NCI-H446 treated with DMSO at 0.1 percent for 48 hours (cell line): ENCODE results near the gene IL13RA1.
"Not testable (repeated sequence)": the region's sequence is repeated elsewhere in the genome, so short reads cannot be mapped to it uniquely, and the experiment has no call there.

Experiments used
- DNase-seq: peaks from one replicate; lab custom pipeline; 2025; lab: John Stamatoyannopoulos, UW

IL13RA1 gene

GRCh38 chrX:118729042-118729652 is 1.7 kb downstream of the IL13RA1 start:
- no peak for DNase-seq

- DNase-seq, result no peak
These were observed 3.3 kb downstream of the IL13RA1 start for GRCh38 chrX:118730500-118731247.

DNA sequence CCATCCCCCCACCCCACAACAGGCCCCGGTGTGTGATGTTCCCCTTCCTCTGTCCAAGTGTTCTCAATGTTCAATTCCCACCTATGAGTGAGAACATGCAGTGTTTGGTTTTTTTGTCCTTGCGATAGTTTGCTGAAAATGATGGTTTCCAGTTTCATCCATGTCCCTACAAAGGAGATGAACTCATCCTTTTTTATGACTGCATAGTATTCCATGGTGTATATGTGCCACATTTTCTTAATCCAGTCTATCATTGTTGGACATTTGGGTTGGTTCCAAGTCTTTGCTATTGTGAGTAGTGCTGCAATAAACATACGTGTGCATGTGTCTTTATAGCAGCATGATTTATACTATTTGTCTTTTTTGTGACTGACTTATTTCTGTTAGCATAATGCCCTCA is 5.1 kb downstream of the IL13RA1 start:
- not testable (repeated sequence) for DNase-seq

GRCh38 chrX:118734909-118735308 is 7.5 kb downstream of the IL13RA1 start:
- DNase-seq, result no peak

GRCh38 chrX:118736394-118737010 is 9.1 kb downstream of the IL13RA1 start:
- DNase-seq, result no peak

- no peak for DNase-seq
These were observed 12.2 kb downstream of the IL13RA1 start for GRCh38 chrX:118739577-118739976.

DNA sequence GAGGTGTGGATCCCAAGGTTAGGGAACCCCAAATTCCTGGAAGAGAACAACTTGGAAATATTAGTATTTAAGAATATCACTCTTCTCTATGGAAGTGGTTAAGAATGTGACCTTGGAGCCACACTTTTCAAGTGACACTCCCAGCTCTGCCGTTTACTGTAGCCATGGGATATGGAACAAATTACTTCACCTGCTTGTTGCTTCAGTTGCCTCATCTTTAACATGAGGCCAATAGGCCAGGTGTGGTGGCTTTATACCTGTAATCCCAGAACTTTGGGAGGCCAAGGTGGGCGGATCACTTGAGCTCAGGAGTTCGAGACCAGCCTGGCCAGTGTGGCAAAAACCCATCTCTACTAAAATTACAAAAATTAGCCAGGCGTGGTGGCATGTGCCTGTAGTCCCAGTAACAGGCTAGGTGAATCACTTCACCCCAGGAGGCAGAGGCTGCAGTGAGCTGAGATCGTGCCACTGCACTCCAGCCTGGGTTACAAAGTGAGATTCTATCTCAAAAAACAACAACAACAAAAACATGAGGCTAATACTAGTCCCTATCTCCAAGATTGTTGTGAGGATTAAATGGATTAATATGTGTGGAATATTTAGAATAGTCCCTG is 13.0 kb downstream of the IL13RA1 start:
- no peak for DNase-seq

- no peak for DNase-seq
These were observed 14.8 kb downstream of the IL13RA1 start for GRCh38 chrX:118742176-118742575.

- no peak for DNase-seq
These were observed 18.2 kb downstream of the IL13RA1 start for GRCh38 chrX:118745570-118745969.

- DNase-seq, result no peak
These were observed 24.8 kb downstream of the IL13RA1 start for GRCh38 chrX:118751950-118752783.

GRCh38 chrX:118755633-118756032 is 28.2 kb downstream of the IL13RA1 start:
- no peak for DNase-seq

- DNase-seq, result no peak
These were observed 28.7 kb downstream of the IL13RA1 start for GRCh38 chrX:118756101-118756500.

GRCh38 chrX:118758511-118758910 is 31.1 kb downstream of the IL13RA1 start:
- no peak for DNase-seq

GRCh38 chrX:118760025-118760424 is 32.6 kb downstream of the IL13RA1 start:
- DNase-seq, result no peak

DNA sequence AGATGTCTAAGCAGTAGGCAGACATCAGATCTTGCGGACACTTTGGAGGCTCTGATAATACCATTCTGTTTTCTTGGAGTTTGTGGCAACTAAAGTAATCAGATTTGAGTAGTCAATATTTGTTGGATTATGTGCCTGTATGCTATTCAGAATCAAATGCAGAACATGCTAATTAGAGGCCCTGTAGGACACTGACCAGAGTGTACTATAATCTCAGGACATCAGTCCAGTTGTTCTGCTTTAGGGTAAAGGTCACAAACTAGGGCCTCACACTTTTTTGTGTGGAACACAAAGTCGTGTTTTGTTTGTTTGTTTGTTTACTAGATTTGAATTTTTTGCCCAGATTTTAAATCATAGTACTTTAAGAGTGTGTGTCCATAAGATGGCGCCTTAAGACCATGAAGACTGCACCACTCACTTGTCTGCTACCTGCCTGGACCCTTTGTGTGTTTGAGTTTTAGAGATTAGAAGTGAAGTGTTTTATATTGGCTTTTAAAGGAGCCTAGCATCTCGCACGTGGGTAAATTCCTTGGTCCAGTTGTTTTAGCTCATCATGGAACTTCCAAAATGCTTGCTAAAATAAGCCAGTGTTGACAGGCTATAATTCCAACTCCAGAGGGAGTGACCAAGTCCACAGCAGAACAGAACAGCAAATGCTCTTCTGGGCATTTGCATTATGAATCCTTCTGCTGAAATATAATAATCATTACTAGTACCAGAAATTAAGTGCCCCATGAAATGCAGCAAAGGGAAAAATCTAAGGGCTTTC is 34.7 kb downstream of the IL13RA1 start:
- no peak for DNase-seq

DNA sequence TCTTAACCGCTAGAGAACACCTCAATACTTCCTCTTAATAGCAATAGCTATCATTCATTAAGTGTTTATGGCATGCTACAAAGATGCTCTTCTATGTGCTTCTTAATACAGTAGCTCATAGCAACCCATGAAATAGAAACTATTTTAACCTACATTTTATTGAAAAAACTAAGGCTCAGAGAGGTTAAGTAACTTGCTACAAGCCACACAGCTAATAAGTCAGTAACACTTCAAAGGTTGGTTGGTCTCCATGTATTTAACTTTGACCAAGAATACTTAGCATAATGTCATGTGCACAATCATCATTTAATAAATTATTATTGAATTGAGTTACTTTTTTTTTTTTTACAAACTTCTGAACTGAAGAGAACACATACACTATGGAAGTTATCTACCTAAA is 36.1 kb downstream of the IL13RA1 start:
- no peak for DNase-seq

GRCh38 chrX:118764122-118764521 is 36.7 kb downstream of the IL13RA1 start:
- DNase-seq, result no peak

GRCh38 chrX:118770133-118770760 is 42.8 kb downstream of the IL13RA1 start:
- no peak for DNase-seq

DNA sequence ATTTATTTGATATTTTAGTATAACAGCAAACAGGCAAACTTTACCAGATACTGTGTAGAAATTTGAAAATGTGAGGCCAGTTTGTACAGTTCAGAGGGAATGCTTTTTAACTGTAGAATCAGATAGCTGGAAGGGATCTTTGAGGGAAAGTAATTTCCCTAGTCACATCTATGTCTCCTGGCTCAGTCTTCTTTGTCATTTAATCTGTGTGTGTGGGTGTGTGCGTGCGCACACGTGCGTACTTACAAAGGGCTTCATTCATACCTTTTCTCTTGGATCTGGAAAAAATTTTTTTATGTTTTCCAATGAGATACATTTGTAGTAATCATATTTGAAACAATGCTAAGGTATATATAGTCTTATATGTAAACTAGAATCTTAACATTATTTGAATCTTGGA is 44.6 kb downstream of the IL13RA1 start:
- DNase-seq, result no peak

DNA sequence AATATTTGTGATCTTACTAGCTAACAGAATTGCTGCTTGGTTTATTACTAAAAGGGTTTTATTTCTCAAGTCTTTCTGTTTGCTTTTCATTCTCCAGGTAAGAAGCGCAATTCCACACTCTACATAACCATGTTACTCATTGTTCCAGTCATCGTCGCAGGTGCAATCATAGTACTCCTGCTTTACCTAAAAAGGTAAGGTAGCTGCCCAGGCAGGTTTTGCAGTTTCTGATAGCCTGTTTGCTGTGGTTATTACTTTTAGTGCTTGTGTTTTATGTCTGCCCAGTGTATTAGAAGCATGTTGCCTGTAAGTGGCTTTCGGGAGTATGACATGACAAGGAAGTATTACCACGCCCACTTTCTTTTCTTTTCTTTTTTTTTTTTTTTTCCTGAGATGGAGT is 46.4 kb downstream of the IL13RA1 start:
- DNase-seq, result no peak

GRCh38 chrX:118779581-118779980 is 52.2 kb downstream of the IL13RA1 start:
- no peak for DNase-seq
